ENCODE measurements around the gene PGM1. TPM values are rescaled to one million over a fixed set of nuclear protein-coding genes. Genes with fewer than 3 reads are reported as not detected.

PGM1 gene
- polyA plus RNA-seq, 3 donors: 8.2 to 39.8 (median 28.7) TPM

DNA sequence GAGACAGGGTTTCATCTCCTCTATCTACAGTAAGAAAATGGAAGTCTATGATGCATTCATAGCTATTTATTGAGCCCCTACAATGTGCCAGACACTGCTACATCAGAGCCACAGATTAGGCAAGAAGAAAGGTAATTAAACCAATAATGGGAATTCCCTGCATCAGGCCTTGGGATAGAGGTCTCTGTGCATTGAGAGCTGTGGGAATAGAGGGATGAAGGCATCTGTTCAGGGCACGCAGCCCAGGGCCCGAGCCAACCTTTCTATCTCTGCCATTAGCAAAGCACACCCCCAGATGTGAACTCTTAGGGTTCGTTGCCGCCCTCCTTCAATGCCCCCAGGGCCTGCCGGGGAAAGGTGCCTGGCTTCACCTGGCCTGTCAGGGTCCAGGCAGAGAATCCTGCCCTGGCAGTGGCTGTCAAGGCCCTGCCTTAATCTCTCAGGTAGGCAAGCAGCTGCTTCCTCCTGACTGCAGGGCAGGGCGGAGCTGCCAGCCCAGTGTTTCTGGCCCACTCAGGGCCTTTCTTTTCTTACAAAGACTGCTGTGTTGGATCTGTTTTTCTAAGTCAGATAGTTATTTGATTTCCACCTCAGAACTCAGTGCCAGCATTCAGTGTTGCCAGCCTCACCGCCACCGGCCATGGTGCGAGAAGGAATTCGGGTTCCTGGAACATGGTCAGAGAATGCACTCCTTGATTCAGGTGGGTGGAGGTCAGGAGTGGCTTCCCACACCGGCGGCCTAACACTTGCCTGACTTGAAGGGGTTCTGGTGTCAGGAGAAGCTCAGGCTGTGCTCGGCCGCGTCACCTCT lies 76.1 kb downstream of the PGM1 start:
- H3K27ac Mint-ChIP-seq: no peak overlapping the region
- no peak overlapping the region for H3K4me2 ChIP-seq (replicated peaks; ENCODE audit: extremely low read depth, low read length, poor library complexity, severe bottlenecking)

DNA sequence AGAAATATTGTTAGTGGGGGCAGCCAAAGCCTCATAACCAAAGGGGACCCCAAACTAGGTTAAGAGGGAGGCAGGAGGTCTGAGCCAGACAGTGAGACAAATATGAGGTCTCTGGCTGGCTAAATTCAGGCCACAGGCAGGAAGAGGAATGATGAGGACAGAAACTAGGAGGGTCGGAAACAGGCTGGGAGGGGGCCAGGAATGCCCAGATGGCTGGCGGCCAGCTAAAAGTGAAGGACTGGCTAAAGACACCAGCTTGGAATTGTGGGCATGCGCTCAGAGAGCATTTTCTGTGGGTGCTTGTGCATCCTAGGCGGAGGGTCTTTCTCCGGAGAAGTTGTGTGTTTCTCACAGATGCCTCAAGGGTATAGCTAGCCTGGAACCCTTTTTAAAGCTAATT lies 77.0 kb downstream of the PGM1 start:
- no peak overlapping the region for H3K4me3 Mint-ChIP-seq
- Histone ChIP-seq H3K36me3 (replicated peaks in 1 of 2; ENCODE audit: control insufficient read depth in 1 of 2, insufficient read depth in 2 of 2, low read length in 2 of 2) (no peaks in the 10 kb centered on the region), H3K27me3 (ENCODE audit: control insufficient read depth in 2 of 2, insufficient read depth in 2 of 2, low read length in 2 of 2) (no peaks in the 10 kb centered on the region), H3K4me1 (ENCODE audit: control insufficient read depth in 1 of 2, insufficient read depth in 2 of 2, low read length in 2 of 2) (no peaks in the 10 kb centered on the region), H2AFZ (ENCODE audit: insufficient read depth, low read depth, low read length, poor library complexity, severe bottlenecking) (no peak overlapping the region), H4K20me1 (ENCODE audit: insufficient read depth, low read length) (no peaks in the 10 kb centered on the region), H3K79me2 (ENCODE audit: insufficient read depth, low read length) (no peaks in the 10 kb centered on the region), H3K9me3 (replicated peaks in 1 of 2; ENCODE audit: control insufficient read depth in 1 of 2, insufficient read depth in 1 of 2, low read length in 2 of 2) (peaks cover 0 to 5% of the 10 kb centered on the region in 2 donors), H3K9ac (ENCODE audit: insufficient read depth, low read length, poor library complexity, severe bottlenecking) (no peak overlapping the region), H3K4me3 (replicated peaks in 1 of 3; ENCODE audit: low read depth in 2 of 3, low read length in 3 of 3) (no peak overlapping the region), H3K4me2 (replicated peaks; ENCODE audit: extremely low read depth, low read length, poor library complexity, severe bottlenecking) (no peak overlapping the region), H3K27ac (ENCODE audit: low read depth in 1 of 2, low read length in 2 of 2) (no peak overlapping the region)
- H3K36me3 Mint-ChIP-seq: no peaks in the 10 kb centered on the region
- no peaks in the 10 kb centered on the region for H3K27me3 Mint-ChIP-seq (ENCODE audit: low read depth in 3 of 3)
- TF ChIP-seq, protein P1, sequence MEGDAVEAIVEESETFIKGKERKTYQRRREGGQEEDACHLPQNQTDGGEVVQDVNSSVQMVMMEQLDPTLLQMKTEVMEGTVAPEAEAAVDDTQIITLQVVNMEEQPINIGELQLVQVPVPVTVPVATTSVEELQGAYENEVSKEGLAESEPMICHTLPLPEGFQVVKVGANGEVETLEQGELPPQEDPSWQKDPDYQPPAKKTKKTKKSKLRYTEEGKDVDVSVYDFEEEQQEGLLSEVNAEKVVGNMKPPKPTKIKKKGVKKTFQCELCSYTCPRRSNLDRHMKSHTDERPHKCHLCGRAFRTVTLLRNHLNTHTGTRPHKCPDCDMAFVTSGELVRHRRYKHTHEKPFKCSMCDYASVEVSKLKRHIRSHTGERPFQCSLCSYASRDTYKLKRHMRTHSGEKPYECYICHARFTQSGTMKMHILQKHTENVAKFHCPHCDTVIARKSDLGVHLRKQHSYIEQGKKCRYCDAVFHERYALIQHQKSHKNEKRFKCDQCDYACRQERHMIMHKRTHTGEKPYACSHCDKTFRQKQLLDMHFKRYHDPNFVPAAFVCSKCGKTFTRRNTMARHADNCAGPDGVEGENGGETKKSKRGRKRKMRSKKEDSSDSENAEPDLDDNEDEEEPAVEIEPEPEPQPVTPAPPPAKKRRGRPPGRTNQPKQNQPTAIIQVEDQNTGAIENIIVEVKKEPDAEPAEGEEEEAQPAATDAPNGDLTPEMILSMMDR (IDR thresholded peaks at IDR 0.05): no peak
- no peak overlapping the region for H3K27ac Mint-ChIP-seq
- peaks cover 0 to 9% (median 0%) of the 10 kb centered on the region in 7 donors for H3K9me3 Mint-ChIP-seq
- 96% methylated on average over 4 of the region's 5 CpGs for WGBS (ENCODE audit: insufficient coverage)
- no peak for DNase-seq
- no peaks in the 10 kb centered on the region for H3K4me1 Mint-ChIP-seq
- intact Hi-C loops (cut with micrococcal nuclease): no loop called here

More for the DNA sequence above, 76.1 kb downstream of the PGM1 start:
- 96% methylated on average over 14 of the region's 15 CpGs for WGBS (ENCODE audit: insufficient coverage)
- Mint-ChIP-seq H3K9me3 (peaks cover 0 to 13% (median 6%) of the 10 kb centered on the region in 7 donors), H3K27me3 (ENCODE audit: low read depth in 3 of 3) (no peaks in the 10 kb centered on the region), H3K4me1 (no peaks in the 10 kb centered on the region), H3K36me3 (peaks cover 0 to 3% of the 10 kb centered on the region in 2 donors), H3K4me3 (no peak overlapping the region)
- no peaks in the 10 kb centered on the region for H3K36me3 ChIP-seq (replicated peaks in 1 of 2; ENCODE audit: control insufficient read depth in 1 of 2, insufficient read depth in 2 of 2, low read length in 2 of 2)
- no peak overlapping the region for H3K9ac ChIP-seq (ENCODE audit: insufficient read depth, low read length, poor library complexity, severe bottlenecking)
- H3K4me3 ChIP-seq (replicated peaks in 1 of 3; ENCODE audit: low read depth in 2 of 3, low read length in 3 of 3): no peak overlapping the region
- H4K20me1 ChIP-seq (ENCODE audit: insufficient read depth, low read length): no peaks in the 10 kb centered on the region
- intact Hi-C loops (cut with micrococcal nuclease): no loop called here
- no peak overlapping the region for H3K27ac ChIP-seq (ENCODE audit: low read depth in 1 of 2, low read length in 2 of 2)
- H2AFZ ChIP-seq (ENCODE audit: insufficient read depth, low read depth, low read length, poor library complexity, severe bottlenecking): no peak overlapping the region
- H3K27me3 ChIP-seq (ENCODE audit: control insufficient read depth in 2 of 2, insufficient read depth in 2 of 2, low read length in 2 of 2): no peaks in the 10 kb centered on the region
- H3K4me1 ChIP-seq (ENCODE audit: control insufficient read depth in 1 of 2, insufficient read depth in 2 of 2, low read length in 2 of 2): no peaks in the 10 kb centered on the region
- DNase-seq: no peak
- TF ChIP-seq, protein P1 (IDR thresholded peaks at IDR 0.05): no peak
- peaks cover 0 to 5% of the 10 kb centered on the region in 2 donors for H3K9me3 ChIP-seq (replicated peaks in 1 of 2; ENCODE audit: control insufficient read depth in 1 of 2, insufficient read depth in 1 of 2, low read length in 2 of 2)
- H3K79me2 ChIP-seq (ENCODE audit: insufficient read depth, low read length): no peaks in the 10 kb centered on the region

All from CD14-positive monocyte (primary cell).